SK-MEL-5 (cell line): Measurements from ENCODE around the gene JOSD2. TPM values are rescaled to one million over a fixed set of nuclear protein-coding genes. Genes with fewer than 3 reads are reported as not detected.
A peak's percentile ranks its signal among the peaks of the same experiment; 100 is the strongest.

ENCODE experiments used
- DNase-seq: peaks from one replicate; pipeline ENCODE4 v3.0.0-alpha.2; 2016; ENCODE audit warnings: low read depth, low spot score
- in situ Hi-C: cut with HindIII; loops from 2 replicates; pipeline ENCODE4 v1.10.0; 2016; ENCODE audit warnings: low sequenced_read_pairs, high pct_unique_total_duplicates, low pct_unique_long_range_greater_than_20kb
- total RNA-seq: library from RNA; depleted of rRNA; stranded (reverse); fragments of >200 nt; shearing (Covaris generic); gene quantifications from 2 replicates; pipeline ENCODE4 v1.2.3, GENCODE V29; 2014

Gene JOSD2
- total RNA-seq, 1 experiment from 2014 or later = 29.0 TPM

DNA sequence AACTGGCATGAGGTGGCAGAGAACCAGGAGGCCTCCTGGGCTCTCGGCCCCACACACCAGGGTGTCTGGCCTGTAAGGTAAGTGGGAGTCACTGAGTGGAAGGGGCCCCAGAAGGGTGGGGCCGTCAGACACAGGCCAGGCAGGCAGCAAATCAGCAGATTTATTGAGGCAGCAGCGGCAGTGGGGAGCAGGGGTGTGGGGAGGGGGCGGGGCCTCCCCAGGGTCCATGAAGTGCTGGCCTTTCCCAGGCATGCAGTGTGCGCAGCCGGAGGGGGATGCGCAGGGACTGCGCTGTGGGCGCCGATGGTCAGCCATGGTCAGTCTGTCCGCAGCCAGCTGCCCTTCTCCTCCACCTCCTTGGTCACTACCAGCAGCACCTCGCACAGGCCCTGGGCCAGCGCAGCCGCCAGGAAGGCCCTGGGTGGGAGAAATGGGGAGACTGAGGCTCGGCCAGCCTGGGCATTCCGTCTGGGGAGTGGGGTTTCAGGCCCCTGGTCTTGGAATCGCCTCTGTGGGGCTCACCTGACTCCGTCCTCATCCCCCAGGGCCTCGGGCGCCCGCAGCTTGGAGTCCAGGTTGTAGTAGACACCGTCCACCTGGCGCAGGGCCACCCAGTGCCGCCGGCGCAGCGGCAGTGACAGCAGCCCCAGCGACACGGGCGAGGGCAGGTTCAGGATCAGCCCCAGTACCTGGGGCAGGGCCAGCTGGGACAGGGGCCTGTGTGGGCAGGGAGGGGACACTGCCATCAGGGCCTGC lies 5.0 kb downstream of the JOSD2 start:
- in situ Hi-C loops = no loop called here
- no peak for DNase-seq

DNA sequence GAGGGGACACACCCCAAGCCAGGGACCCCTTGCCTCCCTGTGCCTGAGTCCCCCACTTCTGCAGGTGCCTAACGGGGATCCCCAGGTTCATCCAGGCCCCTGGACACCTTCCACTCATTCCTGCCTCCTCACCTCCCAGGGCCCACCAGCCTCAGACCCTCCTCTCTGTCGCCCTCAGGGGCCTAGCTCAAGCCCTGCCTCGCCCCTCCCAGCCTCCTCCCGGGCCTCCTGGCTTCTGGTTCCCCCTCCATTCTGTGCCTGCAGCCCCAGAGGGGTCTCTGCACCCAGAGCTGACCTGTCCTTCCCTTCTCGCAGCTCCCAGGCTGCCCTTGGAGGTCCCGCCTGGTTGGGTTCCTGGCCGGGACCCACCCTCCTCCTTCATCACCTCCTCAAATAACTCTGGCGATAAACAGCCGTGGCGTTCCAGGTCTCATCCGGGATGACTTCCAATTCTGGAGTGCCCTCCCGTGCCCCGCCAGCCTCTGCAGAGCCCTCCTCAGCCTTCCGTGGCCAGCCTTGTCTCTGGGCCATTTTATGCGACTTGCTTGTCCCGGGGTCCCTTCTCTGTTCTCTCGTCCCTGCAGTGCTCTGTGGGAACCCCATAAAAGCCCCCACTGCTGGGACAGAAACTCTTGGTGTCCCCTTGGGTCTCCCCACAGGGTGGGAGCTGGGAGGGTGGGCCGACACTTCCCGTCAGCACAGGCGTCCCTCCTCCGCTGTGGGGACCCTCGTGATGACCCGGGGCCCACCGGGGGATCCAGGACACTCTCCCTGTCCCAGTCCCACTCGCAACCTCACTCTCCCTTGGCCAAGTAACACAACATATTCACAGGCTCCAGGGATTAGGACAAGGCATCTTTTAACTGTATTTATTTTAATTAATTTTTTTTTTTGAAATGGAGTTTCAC lies 9.2 kb downstream of the JOSD2 start:
- no peak for DNase-seq
- in situ Hi-C loops = no loop called here

DNA sequence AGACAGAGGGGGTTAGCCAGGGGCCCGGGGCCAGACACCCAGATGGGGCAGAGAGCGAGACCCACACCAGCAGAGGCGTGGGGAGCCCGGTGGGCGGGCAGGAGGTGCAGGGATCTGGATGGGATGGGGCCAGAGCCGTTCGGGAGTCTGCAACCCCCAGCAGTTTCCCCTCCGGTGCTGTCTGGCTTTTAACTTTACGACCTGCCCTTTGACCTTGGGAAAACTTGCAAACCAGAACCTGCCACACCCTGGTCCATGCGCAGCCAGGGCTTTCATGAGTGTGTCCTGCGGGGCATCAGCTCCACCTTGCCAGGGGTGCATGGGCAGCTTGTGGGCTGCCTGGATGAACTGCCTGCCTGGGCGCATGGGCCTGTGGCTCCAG lies 9.8 kb downstream of the JOSD2 start:
- in situ Hi-C loops = no loop called here
- no peak for DNase-seq

DNA sequence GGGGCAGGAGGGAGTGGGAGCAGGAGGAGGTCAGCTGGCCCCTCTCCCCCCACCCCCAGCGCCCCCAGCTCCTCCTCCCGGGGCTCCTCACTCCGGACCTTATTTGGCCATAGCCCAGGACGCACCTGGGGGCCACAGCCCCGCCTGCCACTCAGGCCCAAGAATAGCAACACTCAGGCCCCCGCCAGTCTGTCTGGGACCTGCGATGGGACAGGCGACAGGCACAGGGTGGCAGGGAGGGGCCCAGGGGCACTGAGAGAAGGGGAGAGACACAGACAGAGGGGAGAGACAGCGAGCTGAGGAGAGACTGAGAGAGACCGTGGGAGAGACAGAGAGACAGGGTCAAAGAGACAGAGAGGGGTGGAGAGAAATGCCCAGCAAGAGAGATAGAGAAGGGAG lies 10.2 kb downstream of the JOSD2 start:
- in situ Hi-C loops = no loop called here
- no peak for DNase-seq

DNA sequence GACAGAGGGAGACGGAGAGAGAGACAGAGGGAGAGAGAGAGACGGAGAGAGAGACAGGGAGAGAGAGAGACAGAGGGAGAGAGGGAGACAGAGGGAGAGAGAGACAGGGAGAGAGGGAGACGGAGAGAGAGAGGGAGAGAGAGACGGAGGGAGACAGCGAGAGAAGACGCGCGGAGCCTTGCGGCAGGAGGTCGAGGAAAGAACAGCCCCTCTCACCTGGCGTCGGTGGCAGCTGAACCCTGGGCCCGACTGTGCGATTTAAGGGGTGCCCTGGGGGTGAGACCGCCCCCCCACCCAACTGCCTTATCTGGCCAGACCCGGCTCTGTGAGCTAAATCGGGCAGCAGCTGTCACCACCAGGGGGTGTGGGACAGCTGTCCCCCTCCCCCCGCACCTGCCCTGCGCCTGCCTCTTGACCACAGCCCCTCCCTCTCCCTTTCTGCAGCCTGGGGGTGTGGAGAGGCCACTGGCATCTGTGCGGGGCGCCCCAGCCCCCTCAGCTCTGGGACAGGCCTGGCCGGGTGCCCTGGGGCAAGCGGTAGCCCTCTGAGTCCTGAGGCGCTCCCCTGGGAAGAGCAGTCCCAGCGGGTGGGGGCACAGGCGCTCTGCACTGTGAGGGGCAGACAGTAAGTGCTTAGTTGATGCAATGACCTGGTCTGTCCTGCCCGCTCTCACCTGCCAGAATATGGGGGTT lies 10.8 kb downstream of the JOSD2 start:
- DNase-seq = no peak
- in situ Hi-C loops = no loop called here

DNA sequence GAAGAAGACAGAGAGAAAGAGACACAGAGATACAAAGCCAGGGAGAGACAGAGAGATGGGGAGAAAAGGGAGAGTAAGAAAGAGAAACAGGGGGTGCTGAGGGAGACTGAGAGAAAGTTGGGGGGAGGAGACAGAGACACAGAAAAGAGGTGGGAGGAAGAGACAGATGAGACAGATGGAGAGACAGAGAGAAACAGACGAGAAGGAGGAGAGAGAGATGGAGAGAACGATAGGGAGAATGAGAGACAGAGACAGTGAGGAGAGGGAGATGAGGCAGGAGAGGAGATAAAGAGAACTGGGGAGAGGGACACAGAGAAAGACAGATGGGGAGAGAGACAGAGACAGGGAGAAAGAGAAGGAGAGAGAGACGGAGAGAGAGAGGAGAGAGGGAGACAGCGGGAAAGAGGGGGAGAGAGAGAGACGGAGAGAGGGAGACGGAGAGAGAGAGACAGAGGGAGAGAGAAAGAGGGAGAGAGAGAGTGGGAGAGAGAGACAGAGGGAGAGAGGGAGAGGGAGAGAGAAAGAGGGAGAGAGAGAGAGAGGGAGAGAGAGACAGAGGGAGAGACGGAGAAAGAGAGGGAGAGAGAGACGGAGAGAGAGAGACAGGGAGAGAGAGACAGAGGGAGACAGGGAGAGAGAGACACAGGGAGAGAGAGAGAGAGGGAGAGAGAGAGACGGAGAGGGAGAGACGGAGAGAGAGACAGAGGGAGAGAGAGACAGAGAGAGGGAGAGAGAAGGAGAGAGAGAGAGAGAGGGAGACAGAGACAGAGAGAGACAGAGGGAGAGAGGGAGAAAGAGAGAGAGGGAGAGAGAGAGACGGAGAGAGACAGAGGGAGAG lies 12.6 kb downstream of the JOSD2 start:
- in situ Hi-C loops = no loop called here
- peak; percentile 16 for DNase-seq

DNA sequence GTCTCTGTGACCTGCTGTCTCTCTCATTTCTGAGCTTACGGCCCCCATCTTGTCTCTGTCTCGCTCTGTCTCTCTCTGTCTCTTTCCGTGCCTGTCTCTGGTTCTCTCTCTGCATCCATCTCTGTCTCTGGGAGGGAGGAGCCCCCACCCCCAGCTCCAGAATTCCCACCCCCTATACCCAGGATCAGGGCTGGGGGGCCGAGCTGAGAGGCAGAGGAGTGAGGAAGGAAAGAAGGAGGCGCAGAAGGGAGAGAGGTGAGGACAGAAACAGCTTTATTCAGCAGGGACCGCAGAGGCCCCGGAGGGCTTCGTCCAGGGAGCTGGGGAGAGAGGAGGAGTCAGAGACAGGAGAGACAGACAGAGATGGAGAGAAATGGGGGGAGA lies 14.0 kb downstream of the JOSD2 start:
- DNase-seq = peak; percentile 63
- in situ Hi-C loops = no loop called here

DNA sequence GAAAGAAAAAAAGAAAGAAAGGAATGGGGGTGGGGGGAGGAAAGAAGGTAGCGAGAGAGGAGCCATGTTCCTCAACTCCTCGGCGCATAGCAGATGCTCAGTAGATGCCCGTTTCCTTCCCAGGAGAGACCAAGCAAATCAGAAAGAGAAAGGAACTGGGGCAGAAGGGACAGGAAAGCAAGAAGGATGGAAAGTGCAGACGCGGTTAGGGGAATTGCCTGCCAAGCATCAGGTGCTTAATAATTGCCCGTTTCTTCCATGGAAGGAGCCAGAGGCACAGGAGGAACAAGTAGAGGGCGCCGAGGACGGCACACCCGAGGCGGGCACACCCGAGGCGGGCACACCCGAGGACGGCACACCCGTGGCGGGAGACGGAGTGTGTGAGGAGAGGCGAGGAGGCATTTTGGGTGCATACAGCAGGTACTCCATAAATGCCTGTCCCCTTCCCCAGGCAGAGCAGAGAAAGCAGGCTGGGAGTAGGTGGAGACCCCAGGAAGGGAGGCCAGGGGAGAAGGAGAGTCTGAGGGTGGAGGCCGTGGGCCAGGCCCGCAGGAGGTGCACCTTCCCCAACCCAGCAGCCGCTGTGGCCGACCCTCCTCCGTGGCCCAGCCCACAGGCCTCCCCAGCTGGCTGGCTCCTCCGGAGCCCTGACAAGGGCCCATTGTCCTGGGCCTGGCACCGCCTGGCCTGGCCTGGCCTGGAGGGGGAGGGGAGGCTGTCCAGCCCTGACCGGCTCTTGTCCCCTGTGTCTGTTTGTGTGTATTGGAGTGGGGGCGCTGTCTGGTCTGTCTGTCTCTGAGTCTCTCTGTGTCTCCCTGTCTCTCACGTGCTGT lies 14.6 kb downstream of the JOSD2 start:
- in situ Hi-C loops = no loop called here
- peak; percentile 81 for DNase-seq

DNA sequence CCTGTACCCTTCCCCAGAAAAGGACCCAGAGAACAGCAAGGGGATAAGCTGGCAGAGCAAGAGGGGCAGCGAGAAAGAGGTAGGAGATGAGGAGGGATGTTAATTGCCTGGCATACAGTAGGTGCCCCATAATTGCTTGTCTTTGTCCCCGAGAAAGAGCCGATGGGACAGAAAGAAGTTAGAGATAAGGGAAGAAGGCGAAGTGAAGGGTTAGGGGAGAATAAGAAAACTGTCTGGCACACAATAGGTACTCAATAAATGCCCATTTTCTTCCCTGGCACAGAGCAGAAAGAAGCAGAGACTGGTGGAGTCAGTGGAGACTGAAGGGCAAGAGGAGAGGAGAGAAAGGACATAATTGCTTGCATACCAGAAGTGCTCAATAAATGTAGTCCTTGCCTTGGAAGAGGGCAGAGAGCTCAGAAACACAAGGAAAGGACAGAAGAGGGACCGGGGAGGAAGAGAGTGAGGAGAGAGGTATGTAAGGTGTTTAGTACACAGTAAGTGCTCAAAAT lies 15.9 kb downstream of the JOSD2 start:
- no peak for DNase-seq
- in situ Hi-C loops = no loop called here

DNA sequence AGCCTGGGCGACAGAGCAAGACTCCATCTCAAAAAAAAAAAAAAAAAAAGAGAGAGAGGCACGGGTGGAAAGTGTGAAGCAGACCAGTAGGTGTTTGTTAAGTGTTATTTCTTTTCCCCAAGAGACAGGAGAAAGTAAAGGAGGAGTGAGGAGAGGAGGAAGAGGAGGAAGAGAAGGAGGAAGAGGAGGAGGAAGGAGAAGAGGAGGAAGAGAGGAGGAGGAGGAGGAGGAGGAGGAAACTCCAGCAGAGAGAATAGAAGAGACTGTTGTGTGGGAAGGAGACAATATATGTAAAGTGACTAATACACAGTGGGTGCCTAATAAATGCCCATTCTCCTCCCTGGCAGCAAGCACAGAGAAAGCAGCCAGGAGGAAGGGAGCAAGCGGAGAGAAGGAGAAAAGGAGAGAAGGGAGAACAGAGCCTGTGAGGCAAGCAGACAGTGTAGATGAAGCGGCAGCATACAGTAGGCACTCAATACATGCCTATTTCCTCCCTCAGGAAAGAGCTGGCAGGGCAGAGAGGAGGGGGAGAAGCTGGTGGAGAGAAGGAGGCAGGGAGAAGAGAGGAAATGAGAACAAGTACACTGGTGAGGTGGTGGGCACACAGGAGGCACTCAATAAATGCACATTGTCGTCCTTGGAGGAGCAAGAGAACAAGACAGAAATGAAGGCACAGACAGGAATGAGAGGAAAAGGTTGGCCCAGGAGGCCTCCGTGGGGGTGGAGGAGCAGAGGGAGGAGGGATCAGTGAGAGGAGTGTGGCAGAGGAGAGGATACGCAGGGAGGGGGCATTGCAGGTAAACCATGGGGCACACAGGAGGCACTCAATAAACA lies 16.6 kb downstream of the JOSD2 start:
- in situ Hi-C loops = no loop called here
- no peak for DNase-seq

DNA sequence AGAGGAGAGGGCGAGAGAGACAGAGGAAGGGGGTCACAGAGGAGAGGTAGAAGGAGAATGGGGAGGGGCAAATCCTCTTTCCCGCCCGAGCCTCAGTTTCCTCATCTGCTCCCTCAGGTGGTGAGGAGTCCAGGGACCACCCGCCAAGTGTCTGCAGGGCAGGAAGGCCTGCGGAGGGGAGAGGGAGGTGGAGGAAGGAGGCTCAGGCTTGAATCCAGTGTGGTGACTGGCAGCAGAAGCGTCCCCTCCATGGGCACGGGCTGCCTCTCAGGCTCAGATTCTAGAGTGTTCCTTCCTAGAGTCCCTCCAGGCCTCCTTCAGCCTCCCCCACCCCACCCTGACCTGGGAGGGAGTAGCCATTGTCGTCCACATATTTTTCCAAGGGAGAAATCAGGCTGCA lies 17.8 kb downstream of the JOSD2 start:
- in situ Hi-C loops = no loop called here

DNA sequence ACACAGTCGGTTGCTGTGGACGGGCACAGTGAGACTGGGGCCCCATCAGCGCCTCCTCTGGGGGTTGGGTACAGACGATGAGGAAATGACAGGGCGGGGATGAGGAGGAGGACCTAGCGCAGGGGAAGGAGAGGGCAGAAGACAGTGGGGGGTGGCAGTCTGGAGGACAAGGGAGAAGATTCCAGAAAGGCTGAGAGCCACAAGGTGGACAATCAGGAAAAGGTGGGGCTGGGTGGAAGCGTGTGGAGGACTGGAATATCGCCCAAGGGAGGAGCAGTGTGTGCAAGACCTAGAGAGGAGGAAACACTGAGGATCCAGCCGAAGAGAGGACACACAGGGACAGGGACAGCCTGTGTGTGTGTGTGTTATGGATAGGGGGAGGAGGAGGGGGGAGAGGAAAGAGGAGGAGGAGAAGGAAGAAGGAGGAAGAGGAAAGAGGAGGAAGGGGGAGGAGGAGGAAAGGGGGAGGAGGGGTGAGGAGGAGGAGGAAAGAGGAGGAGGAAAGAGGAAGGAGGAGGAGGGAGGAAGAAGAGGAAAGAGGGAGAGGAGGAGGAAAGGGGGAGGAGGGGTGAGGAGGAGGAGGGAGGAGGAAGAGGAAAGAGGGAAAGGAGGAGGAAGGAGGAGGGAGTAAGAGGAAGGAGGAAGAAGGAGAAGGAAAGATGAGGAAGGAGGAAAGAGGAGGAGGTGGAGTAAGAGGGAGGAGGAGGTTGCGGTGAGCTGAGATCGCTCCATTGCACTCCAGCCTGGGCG lies 18.5 kb downstream of the JOSD2 start:
- no peak for DNase-seq
- in situ Hi-C loops = no loop called here

More for the DNA sequence above, 17.8 kb downstream of the JOSD2 start:
- DNase-seq = no peak

DNA sequence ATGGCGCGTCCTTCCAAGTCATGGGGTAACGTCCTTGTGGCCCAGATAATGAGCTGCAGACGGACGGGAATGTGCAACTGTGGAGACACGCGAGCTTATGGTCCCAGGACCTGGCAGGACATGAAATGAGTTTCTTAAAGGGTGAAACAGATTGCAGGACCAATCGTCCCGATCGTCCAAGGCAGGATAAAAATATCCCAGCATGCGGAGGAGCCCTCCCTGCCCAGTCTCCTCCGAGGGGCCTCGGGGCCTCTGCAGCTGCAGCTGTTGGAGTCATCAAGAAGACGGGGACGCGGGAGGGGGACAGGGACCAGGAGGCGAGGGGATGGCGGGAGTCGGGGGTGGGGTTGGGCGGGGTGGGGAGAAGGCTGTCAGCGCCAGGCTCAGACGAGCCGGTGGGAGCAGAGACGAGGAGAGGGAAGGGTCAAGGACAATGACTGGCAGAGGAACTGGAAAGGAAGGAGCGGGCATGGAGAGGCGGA lies 20.0 kb downstream of the JOSD2 start:
- DNase-seq = no peak
- in situ Hi-C loops = no loop called here

DNA sequence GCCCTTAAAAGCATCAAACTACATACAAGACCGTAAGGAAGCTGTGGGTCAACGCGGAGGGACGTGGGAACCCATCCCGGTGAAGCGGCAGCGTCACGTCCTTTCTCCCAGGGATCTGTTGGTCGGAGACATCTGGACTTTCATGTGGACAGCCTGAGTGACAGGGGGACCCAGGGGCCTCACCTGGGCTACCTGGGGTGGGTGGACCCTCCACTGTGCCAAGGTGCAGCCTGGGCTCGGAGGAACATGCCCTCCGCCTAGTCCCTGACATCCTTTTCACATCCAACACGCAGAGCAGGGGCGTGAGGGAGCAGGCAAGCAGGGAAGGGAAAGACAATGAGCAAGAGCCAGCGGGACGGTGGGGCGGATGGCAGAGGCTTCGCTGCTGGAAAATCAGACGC lies 20.6 kb downstream of the JOSD2 start:
- no peak for DNase-seq
- in situ Hi-C loops = no loop called here

DNA sequence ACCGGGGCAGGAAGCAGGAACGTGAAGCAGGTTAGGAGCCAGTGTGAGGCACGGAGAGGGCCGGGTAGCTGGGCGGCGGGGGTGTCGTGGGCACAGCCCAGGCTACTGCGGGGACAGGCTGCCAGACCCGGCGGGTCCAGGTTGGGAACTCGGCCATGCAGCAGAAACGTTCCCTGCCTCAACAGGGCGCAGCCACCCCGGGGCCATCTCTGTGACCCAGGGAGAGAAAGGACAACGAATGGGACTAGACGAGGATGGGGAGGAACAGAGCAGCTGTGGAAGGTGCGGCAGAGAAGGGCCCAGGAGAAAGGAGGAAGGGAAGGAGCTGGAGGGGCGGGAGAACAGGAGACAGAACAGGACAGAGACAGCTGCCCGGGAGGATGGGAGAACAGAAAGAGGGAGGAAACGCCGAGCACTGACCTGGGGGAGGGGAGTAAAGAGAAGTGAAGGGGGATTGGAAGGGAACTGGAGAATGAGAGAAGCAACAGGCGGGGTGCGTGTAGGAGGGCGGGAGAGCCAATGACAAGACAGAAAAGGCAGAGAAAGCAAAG lies 21.5 kb downstream of the JOSD2 start:
- in situ Hi-C loops = no loop called here
- no peak for DNase-seq
